ENCODE measurements around the gene RAB7B. TPM values are rescaled to one million over a fixed set of nuclear protein-coding genes. Genes with fewer than 3 reads are reported as not detected.

The RAB7B gene
- total RNA-seq, 6 donors from 2014 or later: 2.6 to 27.5 (median 9.1) TPM

GRCh38 chr1:206021008-206021625, 17.9 kb upstream of the RAB7B start:
- DNase-seq (no peak), ATAC-seq (ENCODE audit: low FRiP score in 2 of 2) (no peak)
- no peaks in the 10 kb centered on the region for H3K27me3 ChIP-seq
- peak overlapping the region in 1 of 4 donors; percentile 40 for H3K4me3 ChIP-seq
- H3K27ac ChIP-seq: no peak overlapping the region
- H3K9me3 ChIP-seq: no peaks in the 10 kb centered on the region
- peaks cover 0 to 17% (median 6%) of the 10 kb centered on the region in 4 donors for H3K4me1 ChIP-seq
- no peak for TF ChIP-seq POLR2AphosphoS5 (IDR thresholded peaks at IDR 0.05)
- TF ChIP-seq POLR2A (IDR thresholded peaks at IDR 0.05): no peak
- TF ChIP-seq CTCF (IDR thresholded peaks at IDR 0.05): no peak
- no peak for TF ChIP-seq EP300 (IDR thresholded peaks at IDR 0.05)
- H3K36me3 ChIP-seq: no peaks in the 10 kb centered on the region
- 92% methylated on average over 7 to 9 of the region's 9 CpGs for whole genome bisulfite sequencing, 2 donors

DNA sequence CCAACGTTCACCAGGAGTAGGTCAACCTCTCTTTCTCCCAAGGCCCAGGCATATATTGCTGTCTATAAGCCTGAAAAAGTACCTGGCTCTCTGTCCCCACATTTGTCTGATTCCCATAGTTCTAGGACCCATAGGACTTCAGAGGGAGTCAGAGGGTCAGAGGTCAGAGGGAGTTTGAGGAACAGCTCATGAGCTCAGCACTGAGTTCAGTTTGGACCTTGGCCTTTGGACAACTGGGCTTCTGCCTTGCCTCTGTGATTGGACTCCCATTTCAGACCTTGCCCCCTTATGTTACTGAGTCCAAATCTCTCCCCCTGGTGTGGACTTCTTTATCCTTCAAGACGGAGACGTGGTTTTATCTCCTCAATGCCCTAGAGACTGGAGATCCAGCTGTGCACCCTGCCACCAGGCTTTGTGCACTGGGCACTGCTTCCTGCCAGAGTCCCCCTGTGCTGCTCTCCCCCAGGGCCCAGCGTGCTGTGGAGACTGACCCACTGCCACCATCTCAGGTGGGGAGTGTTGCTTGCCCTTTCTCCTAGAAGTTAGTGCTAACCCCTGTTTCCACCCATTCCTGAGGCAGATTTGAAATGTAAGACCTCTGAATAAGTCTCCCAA, 17.3 kb upstream of the RAB7B start:
- DNase-seq (no peak), ATAC-seq (ENCODE audit: low FRiP score in 2 of 2) (no peak)
- H3K4me3 ChIP-seq: peak overlapping the region in 1 of 4 donors; percentile 40
- no peaks in the 10 kb centered on the region for H3K36me3 ChIP-seq
- TF ChIP-seq POLR2A (IDR thresholded peaks at IDR 0.05) (no peak), POLR2AphosphoS5 (IDR thresholded peaks at IDR 0.05) (no peak), EP300 (IDR thresholded peaks at IDR 0.05) (no peak), CTCF (IDR thresholded peaks at IDR 0.05) (no peak)
- WGBS, 2 donors: 87 to 92% methylated on average over 3 to 4 of the region's 4 CpGs
- H3K27ac ChIP-seq: no peak overlapping the region
- H3K27me3 ChIP-seq: no peaks in the 10 kb centered on the region
- H3K4me1 ChIP-seq: peaks cover 0 to 17% (median 6%) of the 10 kb centered on the region in 4 donors
- no peaks in the 10 kb centered on the region for H3K9me3 ChIP-seq

DNA sequence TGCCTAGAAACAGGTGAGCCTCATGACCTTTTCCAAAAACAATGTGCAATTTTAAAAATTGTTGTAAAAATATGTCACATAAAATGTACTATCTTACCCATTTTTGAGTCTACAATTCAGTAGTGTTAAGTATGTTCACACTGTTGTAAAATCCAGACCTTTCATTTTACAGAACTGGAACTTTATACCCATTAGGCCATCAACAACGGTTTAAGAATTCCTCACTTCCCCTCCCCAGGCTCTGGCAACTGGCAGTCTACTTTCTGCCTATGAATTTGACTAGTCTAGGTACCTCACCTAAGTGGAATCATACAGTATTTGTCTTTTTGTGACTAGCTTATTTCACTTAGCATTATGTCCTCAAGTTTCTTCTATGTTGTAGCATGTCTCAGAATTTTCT, 11.9 kb upstream of the RAB7B start:
- no peak overlapping the region for H3K27ac ChIP-seq
- H3K27me3 ChIP-seq: no peaks in the 10 kb centered on the region
- 48 to 71% methylated on average over 1 of the region's 1 CpG for WGBS, 2 donors
- no peaks in the 10 kb centered on the region for H3K36me3 ChIP-seq
- no peak overlapping the region for H3K4me3 ChIP-seq
- ATAC-seq (ENCODE audit: low FRiP score in 2 of 2): no peak
- TF ChIP-seq CTCF (IDR thresholded peaks at IDR 0.05): no peak
- no peak for TF ChIP-seq EP300 (IDR thresholded peaks at IDR 0.05)
- TF ChIP-seq POLR2AphosphoS5 (IDR thresholded peaks at IDR 0.05): no peak
- TF ChIP-seq POLR2A (IDR thresholded peaks at IDR 0.05): no peak
- no peak for DNase-seq
- no peaks in the 10 kb centered on the region for H3K4me1 ChIP-seq
- H3K9me3 ChIP-seq: no peaks in the 10 kb centered on the region

GRCh38 chr1:206014601-206015000, 11.4 kb upstream of the RAB7B start:
- H3K4me1 ChIP-seq: no peaks in the 10 kb centered on the region
- H3K27me3 ChIP-seq: no peaks in the 10 kb centered on the region
- no peaks in the 10 kb centered on the region for H3K9me3 ChIP-seq
- 84 to 91% methylated on average over 5 of the region's 5 CpGs for WGBS, 2 donors
- no peaks in the 10 kb centered on the region for H3K36me3 ChIP-seq
- TF ChIP-seq EP300 (IDR thresholded peaks at IDR 0.05): no peak
- TF ChIP-seq CTCF (IDR thresholded peaks at IDR 0.05): no peak
- TF ChIP-seq POLR2A (IDR thresholded peaks at IDR 0.05): no peak
- no peak for TF ChIP-seq POLR2AphosphoS5 (IDR thresholded peaks at IDR 0.05)
- H3K4me3 ChIP-seq: no peak overlapping the region
- no peak overlapping the region for H3K27ac ChIP-seq
- DNase-seq (no peak), ATAC-seq (ENCODE audit: low FRiP score in 2 of 2) (no peak)
